Measurements from ENCODE around the gene GP9.
"Not testable (repeated sequence)": the region's sequence is repeated elsewhere in the genome, so short reads cannot be mapped to it uniquely, and the experiment has no call there.

GP9 gene

DNA sequence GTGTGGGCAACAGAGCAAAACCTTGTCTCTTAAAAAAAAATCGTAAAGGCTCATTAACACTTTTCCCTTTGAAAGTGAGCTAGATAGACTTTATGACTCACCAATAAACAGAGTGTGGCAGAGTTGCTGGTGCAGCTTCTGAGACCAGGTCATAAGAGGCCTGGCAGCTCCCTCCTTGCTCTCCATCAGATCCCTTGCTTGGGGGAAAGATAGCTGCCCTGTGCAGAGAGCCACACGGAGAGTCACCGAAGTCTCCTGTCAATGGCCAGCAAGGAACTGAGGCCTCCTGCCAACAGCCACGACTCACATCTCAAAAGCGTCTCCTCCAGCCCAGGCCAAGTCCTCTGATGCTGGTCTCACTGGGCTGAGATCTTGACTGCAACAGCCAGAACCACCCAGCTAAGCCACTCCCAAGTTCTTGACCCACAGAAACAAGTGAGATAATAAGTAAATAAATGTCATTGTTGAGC, 8.7 kb upstream of the GP9 start:
- DNase-seq: no peak

DNA sequence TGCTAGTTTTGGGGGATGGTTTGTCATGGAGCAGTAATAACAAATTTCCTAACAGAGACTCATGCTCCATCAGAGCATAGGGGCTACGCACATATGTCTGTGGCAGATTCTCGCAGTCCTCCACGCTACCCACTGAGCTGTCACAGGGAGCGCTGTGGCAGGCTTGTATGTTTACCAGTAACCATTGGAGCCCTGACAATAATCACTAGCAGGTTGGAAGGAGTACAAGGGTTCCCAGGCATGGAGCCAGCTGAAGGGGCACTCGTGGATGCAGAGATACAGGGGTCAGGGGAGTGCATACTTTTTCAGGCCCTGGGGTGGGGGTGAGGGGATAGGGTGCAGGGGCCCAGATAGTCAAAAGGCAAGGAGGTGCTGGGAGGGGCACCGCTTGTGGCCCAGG, 7.9 kb upstream of the GP9 start:
- DNase-seq: no peak

DNA sequence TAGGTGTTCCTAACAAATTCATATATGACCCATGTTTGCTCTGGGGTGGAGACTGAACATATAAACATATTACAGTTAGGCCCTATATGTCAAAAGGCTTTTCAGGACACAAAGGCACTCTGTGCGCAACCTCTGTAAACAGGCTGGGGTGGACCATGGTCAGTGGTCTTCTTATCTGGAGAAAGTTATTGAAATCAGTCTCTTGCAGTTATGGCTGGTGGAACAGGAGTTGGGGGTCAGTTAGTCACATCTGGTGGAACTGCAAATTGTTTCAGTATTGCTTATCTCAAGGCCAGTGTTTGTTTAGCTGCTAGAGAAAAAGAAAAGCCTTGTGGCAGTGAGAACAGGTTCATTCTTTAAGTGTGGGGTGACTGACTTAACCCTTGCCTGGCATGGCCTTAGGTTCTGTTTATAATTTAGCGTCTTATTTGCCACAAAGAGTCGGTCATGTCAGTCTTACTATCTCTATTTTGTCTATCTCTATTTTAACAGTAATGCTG, 5.9 kb upstream of the GP9 start:
- no peak for DNase-seq

DNA sequence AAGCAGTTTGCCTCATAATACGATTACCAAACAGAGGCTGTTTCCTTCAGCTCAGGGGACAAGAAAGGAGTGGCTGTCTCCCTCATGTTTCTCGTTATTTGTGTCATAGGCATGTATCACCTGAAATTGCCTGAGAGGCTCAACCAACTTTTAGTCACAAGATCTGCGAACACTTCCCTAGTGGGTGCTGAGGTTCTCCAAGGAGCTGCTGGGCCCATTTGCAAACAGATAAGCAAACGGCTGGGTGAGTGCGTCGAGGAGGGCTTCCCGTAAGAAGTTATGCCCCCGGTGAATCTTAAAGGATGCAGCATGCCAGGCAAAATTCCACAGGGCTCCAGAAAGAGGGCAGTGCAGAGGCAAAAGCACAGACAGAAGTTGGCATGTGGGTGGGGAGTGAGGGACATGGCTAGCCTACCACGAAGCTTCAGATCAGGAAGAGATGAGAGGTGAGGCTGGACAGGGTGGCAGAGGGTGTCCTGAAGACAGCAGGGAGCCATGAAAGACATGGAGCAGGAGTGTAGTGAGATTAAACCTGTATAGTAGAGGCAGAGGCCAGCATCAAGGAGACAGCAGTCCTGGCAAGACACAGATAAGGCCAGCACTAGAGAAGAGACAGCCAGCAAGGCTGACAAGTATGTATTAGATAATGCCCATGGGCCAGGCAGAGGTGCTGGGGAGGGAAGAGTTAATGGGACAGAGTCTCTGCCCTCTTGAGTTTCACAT, 4.0 kb upstream of the GP9 start:
- no peak for DNase-seq

DNA sequence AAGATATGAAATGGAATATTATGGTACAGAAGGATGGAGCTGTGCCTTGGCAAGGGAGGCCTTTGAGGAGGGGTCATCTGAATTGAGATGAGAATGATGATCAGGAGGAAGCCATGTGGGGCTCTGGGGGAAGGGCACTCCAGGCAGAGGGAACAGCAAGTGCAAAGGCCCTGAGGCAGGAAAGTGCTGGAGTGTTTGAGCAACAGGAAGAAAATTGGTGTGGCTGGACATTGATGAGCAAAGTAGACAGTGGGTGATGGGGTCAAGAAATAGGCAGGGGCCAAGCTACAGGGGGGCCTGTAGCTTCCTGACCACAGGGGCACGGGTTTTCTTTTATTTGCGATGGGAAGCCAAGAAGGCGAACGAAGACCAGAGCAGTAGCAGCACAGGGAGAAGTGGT, 3.3 kb upstream of the GP9 start:
- DNase-seq: no peak

DNA sequence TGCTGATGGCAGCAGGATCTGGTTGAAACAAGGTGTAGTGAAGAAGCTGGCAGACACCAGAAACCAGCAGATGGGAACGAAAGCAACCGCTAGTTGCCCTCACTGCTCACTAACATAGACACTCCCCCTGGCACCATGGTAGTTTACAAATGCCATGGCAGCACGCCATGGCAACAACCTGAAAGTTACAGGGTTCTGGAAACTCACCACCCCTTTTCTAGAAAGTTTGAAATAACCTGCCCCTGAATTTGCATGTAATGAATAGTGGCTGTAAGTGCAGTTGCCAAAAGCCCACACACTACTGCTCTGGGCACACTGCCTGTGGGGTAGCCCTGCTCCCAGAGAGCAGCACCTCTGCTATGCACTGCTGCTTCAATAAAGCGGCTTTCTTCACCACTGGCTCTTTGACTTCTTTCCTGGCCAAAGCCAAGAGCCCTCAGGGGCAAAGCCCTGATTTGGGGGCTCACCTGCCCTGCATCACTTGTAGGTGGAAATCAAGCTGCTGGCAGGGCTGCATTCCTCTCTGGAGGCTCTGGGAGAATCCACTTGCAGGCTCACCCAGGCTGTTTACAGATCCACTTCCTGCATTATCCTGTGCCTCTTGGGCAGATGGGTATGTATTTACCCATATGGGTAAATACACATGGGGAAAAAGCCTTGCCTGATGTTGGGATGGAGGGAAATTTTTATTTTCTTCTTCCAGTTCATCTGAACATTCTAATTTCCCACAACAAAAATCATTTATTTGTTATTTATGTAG, 2.0 kb upstream of the GP9 start:
- DNase-seq: no peak

DNA sequence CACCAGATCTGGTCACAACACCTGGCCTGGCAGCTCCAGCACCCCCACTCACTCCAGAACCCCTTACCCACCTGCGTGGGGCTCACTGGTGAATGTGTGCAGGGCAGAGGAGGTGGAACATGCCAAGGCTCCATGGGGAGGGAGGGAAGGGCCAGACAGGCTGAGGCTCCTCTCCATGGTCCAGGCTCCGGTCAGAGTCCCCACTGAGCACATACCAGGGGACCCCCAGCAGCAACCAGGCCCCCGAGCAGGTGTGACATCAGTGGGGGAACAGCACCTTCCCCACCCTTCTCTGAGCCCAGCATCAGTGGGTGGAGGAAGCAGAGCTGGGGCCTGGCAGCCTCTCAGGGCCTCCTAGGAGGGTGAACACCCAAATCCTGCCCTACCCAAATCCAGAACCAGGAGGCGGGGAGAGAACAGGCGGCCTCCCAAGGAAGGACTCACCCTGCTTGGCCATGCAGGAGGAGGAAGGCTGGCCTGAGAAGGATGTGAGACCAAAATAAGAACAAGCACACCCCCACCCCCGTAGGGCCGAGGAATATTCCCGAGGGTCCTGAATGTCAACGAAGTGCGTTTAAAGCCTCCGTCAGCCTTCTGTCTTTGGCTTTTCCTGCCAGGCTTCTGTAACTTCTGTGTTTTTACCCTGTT, 1.1 kb upstream of the GP9 start:
- no peak for DNase-seq

DNA sequence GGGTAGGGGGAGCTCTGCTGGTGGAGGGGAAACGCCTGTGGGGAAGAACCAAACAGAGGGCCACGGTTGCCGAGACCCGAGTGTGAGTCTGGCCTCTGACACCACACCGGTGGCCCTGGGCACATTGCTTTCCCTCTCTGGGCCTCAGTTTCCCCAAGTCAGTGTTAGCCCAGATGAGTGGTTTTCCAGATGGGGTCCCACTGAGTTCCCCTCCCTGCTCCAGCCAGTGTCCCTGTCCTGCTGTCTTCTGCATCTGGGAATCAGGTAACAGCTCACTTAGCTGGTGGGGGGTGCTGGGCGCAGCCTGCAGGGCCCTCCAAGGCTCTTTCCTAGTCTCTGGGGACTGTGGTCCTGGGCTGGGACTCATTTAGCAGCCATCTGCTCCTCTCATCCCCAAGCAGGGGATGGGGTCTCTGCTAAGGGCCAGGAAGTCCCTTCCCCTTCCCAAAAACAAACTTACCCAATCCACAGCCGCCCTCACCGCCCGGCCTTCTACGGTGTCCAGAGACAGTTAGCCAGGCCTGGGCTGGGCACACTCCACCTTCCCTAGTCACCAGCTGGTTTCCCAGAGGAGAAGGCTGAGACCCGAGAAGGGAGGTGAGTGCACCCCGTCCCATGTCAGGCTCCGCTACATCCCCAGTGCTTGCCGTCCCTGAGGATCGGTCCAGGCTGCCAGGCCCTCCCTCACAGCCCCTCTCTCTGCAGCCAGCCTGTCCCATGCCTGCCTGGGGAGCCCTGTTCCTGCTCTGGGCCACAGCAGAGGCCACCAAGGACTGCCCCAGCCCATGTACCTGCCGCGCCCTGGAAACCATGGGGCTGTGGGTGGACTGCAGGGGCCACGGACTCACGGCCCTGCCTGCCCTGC, 676 bp downstream of the GP9 start:
- no peak for DNase-seq

DNA sequence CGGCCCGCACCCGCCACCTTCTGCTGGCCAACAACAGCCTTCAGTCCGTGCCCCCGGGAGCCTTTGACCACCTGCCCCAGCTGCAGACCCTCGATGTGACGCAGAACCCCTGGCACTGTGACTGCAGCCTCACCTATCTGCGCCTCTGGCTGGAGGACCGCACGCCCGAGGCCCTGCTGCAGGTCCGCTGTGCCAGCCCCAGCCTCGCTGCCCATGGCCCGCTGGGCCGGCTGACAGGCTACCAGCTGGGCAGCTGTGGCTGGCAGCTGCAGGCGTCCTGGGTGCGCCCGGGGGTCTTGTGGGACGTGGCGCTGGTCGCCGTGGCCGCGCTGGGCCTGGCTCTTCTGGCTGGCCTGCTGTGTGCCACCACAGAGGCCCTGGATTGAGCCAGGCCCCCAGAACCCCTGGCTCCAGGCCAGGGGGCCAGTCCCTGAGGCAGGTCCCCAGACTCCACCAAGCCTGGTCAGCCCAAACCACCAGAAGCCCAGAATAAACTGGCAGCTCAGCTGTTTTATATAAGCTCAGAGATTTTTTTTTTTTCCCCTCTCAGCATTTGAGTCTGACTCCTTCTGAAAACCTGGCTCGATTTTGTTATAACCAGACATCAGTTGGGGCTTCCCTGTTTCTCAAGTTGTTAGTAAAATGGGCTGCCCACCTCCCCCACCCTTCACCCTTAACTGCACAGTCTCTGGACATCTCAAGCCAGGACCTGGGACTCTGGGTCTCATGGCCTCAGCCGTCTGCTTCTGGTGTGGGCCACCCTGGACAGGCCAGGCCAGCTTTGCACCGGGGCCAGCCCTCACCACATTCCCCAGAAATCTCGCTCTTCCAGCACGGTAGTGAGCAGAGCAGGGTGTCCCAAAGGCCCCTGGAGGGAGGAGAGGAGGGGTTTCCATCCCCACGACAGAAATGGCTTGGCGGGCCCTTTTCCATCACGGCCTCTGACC, 1.6 kb downstream of the GP9 start:
- no peak for DNase-seq

DNA sequence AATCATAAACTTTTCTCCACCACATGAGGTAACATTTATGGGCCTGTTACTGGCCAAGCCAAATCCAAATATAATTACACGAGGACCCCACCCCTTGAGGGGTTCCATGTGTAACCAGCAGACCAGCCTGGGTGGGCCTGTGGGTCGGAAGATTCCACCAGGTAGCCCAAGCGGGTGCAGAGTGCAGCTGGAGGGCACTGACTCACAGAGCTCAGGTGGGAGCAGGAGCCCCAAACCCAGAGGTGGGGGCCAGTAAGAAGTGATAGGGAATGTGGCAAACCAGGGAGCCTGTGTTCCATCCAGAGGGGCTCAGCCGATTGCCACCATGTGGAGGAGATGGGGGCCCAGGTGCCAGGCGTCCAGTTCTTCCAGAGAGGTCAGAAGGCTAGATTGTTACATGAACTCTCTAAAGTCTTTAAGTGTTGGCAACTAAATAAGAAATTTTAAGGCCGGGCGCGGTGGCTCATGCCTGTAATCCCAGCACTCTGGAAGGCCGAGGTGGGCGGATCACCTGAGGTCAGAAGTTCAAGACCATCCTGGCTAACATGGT, 2.6 kb downstream of the GP9 start:
- no peak for DNase-seq

DNA sequence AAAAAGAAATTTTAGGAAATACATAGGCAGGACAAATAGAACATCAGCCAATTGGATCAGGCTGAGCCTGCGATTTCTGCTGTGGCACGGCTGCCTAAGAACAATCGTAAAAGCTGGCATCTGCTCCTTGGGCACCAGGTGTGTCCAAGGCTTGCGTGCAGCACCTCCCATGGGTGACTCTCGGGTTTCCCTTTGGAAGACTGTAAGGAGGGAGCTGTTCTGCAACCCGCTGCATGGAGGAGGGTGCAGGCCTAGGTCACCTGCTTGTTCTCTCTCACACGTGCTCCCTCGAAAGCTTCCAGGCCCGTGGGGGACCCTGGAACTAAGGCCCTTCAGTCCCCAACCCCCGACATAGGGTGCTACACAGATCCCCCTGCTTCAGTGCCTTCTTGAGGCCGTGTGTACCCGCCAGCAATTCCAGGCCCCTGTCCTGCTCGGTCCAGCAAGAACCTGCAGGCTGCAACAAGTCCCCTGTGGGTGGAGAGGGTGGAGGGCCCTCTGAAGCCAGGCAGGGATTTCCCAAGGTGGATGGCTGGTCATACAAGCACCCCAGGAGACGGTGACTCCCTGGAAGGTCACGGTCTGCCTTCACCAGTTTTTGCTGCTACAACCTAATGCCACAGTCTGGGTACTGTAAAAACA, 3.4 kb downstream of the GP9 start:
- DNase-seq: no peak

DNA sequence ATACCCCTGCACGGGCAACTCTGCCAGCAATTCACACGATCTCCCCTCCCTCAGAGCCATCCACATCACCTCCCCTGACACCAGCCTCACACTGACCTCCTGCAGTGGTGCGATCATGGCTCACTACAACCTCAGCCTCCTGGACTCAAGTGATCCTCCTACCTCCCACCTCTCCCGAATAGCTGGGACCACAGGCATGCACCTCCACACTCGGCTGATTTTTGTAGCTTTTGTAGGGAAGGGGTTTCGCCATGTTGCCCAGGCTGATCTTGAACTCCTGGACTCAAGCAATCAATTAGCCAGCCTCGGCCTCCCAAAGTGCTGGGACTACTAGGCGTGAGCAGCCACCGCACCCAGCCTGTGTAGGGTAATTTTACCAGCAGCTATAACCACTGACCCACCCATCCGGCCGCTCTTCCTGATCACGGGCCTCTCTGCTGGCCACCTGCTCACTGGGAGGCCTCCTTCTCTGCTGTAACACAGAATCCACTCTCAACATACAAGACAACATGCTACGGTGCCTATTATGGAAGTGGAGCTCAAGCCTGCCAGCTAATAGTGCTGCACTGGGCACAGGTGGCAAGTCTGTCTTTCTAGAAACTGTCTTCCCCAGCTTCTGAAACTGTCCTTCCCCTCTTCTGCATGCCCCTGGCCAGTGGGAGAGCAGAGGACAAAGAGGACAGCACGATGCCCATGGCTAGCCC, 4.6 kb downstream of the GP9 start:
- DNase-seq: no peak

DNA sequence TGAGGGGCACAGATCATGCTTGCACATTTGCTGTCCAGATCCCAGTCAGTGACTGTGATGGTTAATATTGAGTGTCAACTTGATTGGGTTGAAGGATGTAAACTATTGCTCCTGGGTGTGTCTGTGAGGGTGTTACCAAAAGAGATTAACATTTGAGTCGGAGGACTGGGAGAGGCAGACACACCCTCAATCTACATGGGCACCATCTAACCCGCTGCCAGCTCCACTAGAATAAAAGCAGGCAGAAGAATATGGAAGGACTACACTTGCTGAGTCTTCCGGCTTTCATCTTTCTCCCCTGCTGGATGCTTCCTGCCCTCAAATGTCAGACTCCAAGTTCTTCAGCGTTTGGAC, 5.1 kb downstream of the GP9 start:
- DNase-seq: no peak

DNA sequence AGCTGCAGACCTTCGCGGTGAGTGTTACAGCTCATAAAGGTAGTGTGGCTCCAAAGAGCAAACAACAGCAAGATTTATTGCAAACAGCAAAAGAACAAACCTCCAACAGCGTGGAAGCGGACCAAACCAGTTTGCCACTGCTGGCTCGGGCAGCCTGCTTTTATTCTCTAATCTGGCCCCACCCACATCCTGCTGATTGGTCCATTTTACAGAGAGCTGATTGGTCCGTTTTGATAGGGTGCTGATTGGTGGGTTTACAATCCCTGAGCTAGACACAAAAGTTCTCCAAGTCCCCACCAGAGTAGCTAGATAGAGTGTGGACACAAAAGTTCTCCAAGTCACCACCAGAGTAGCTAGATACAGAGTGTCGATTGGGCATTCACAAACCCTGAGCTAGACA, 7.1 kb downstream of the GP9 start:
- DNase-seq: not testable (repeated sequence)

DNA sequence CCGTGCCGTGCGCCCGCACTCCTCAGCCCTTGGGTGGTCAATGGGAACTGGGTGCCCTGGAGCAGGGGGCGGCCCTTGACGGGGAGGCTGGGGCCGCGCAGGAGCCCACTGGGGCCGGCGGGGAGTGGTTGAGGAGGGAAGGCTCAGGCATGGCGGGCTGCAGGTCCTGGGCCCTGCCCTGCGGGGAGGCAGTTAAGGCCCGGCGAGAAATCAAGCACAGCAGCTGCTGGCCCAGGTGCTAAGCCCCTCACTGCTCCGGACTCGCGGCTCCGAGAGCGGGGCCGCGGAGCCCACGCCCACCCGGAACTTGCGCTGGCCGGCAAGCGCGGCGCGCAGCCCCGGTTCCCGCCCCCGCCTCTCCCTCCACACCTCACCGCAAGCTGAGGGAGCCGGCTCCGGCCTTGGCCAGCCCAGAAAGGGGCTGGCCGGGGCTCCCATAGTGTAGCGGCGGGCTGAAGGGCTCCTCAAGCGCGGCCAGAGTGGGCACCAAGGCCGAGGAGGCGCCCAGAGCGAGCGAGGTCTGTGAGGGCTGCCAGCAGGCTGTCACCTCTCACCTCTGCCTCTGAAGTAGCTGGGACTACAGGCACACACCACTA, 7.8 kb downstream of the GP9 start:
- no peak for DNase-seq

DNA sequence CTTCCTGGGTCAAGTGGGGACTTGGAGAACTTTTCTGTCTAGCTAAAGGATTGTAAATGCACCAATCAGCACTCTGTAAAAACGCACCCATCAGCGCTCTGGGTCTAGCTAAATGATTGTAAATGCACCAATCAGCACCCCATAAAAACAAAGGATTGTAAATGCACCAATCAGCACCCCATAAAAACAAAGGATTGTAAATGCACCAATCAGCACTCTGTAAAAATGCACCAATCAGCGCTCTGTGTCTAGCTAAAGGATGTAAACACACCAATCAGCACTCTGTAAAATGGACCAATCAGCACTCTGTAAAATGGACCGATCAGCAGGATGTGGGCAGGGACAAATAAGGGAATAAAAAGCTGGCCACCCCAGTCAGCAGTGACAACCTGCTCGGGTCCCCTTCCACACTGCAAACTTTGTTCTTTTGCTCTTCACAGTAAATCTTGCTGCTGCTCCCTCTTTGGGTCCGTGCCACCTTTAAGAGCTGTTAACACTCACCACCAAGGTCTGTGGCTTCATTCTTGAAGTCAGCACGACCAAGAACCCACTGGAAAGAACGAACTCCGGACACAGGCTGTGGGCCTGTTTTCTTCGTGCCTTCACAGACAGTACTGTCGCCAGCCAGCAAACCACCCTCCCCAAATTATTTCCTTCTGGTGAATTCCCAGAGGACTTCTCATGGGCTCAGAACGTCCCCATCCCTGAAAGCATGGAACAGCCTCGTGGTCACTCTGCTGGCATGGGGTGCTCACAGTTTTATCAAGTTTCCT, 8.9 kb downstream of the GP9 start:
- not testable (repeated sequence) for DNase-seq

DNA sequence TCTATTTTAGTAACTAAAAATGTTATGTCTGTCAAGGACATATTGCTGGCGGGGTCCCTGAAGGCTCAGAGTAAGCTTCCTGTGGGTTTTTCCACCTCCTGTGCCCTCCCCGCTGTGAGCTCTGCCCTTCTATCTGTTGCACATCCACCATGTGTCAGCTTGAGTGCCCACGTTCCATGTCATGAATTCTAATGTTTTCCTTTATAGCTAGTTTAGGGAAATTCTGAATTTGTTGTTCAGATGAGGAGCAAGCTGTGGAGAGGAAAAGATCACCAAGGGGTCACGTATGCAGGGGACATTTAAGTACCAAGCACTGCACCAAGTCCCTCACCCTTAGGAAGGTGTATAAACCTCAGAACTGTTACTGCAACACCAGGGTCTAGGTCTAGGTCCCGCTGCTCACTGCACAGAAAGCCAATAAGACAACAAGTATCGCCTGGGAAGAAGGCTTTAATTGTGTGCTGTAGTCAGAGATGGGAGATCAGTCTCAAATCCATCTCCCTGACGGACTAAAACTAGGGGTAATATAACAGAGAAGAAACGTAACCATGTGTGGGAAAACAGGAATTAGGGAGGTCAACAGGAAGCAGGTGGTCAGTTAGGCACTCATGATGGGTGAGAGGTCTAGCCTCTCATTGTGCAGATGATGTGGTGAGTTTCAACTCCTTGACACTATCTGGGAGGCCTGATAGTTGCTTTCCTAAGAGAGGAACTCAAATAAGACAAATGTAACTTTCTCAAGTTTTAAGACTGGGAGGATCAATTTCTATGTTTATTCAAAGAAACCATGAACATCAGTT, 9.7 kb downstream of the GP9 start:
- no peak for DNase-seq

DNA sequence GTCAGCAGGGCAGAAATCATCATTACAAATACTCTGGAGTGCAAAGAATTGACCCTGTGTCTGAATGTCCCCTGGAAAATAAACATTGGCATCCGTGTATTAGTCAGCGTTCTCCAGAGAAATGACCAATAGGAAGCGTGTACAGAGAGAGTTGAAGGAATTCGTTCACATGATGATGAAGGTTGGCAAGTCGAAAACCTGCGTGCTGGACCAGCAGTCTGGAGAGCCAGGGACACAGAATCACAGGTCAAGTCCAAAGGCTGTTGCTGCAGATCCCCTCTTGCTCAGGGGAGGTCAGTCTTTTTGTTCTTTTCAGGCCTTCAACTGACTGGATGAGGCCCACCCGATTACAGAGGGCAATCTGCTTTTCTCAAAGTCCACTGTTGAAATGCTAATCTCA, 16.6 kb downstream of the GP9 start:
- no peak for DNase-seq

Measured in islet precursor cell (in vitro differentiated cells).